ENCODE results near the gene TTLL12. TPM values are rescaled to one million over a fixed set of nuclear protein-coding genes. Genes with fewer than 3 reads are reported as not detected.

TTLL12 gene
- total and polyA plus RNA-seq, 2 of the 8 experiments (the other 6 are each of a cell fraction or from before 2014, with no cell fraction given): 101 to 124 TPM

DNA sequence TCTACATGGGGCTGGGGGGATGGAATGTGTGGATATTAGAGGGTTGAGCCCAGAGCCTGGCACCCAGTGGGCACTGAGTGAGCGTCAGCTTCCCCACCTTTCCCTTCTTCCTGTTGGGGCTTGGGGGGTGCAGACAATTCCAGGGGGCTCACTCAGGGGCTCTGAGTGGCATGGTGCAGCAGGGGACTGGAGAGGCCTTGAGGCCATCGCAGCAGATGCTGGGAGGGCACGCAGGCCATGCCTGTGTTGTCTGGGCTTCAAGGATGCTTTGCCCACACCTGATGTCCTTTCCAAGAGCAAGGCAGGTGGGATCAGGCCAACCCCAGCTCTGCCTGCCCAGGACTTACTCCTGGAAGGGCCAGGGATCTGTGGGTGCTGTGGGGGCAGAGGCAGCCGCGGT is 11.2 kb upstream of the TTLL12 start:
- H3K23ac ChIP-seq (ENCODE audit: insufficient read length): no peak overlapping the region
- H4K8ac ChIP-seq (ENCODE audit: extremely low read depth, insufficient read depth, low read length): no peak overlapping the region
- FAIRE-seq (no peak), DNase-seq (ENCODE audit: low read depth in 1 of 2, low spot score in 2 of 2) (no peak)
- no peak overlapping the region for H3K4me3 ChIP-seq (ENCODE audit: extremely low read depth in 1 of 4, insufficient read depth in 2 of 4, low read depth in 3 of 4, low read length in 4 of 4)
- H3K27me3 ChIP-seq (replicated peaks in 1 of 4; ENCODE audit: control insufficient read depth in 3 of 4, extremely low read depth in 1 of 4, insufficient read depth in 3 of 4, low read length in 3 of 4): no peaks in the 10 kb centered on the region
- H2AK5ac ChIP-seq (ENCODE audit: low read depth, low read length): 0 out of 2 replicates have a peak overlapping the region, but pooled peaks have one; percentile 86
- no peak overlapping the region for H3K27ac ChIP-seq (ENCODE audit: low read depth, low read length)
- H3K23me2 ChIP-seq (ENCODE audit: low read depth, low read length): no peaks in the 10 kb centered on the region
- no peak overlapping the region for H2BK120ac ChIP-seq (replicated peaks; ENCODE audit: low read depth, low read length)
- peak overlapping the region; percentile 32; the same call in 1 of the 2 replicates for H3K18ac ChIP-seq (ENCODE audit: extremely low read depth, low read length)
- CTCF ChIA-PET (ENCODE audit: partially characterized antibody): interaction anchor here (0.8 to 2.5 kb wide), 3 partner anchors 9 to 29 kb away, joined by 3 to 17 read pairs (median 11); no protein-coding TSS in a partner anchor
- H3K4ac ChIP-seq (replicated peaks; ENCODE audit: insufficient read length, low read depth, low read length): no peak overlapping the region
- H2BK5ac ChIP-seq (ENCODE audit: low read depth, low read length): peak overlapping the region; percentile 35; the same call in 1 of the 2 replicates
- H4K5ac ChIP-seq (ENCODE audit: insufficient read length, low read depth, low read length): no peak overlapping the region
- POLR2A ChIA-PET (ENCODE audit: partially characterized antibody): interaction anchor here (0.7 to 2.5 kb wide), 2 partner anchors 10 to 545 kb away, joined by 5 to 14 read pairs; no protein-coding TSS in a partner anchor
- H3K56ac ChIP-seq (replicated peaks; ENCODE audit: insufficient read length, low read depth, low read length): no peak overlapping the region
- WGBS, 2 experiments (ENCODE audit: extremely low coverage in 1 of 2, insufficient coverage in 1 of 2, insufficient read length in 1 of 2, insufficient replicate concordance in 2 of 2, low coverage in 1 of 2, low lambda C conversion rate in 2 of 2, missing lambda C conversion rate in 1 of 2): 68% methylated on average over 3 of the region's 5 CpGs; no CpG with 5 or more reads in 1 of the 2 experiments
- H3K9ac ChIP-seq (replicated peaks in 1 of 4; ENCODE audit: extremely low read depth in 1 of 4, low read depth in 3 of 4, low read length in 3 of 4): no peak overlapping the region
- no peak overlapping the region for H3K4me2 ChIP-seq (ENCODE audit: insufficient read depth in 1 of 2, low read depth in 2 of 2, low read length in 2 of 2)
- H2BK20ac ChIP-seq (ENCODE audit: low read length): no peak overlapping the region
- H3K14ac ChIP-seq (ENCODE audit: insufficient read length): no peak overlapping the region
- H3K79me2 ChIP-seq (ENCODE audit: control insufficient read depth in 1 of 2, insufficient read depth in 2 of 2, low read length in 2 of 2): no peaks in the 10 kb centered on the region
- H4K91ac ChIP-seq (replicated peaks; ENCODE audit: insufficient read length, low read length): no peak overlapping the region
- H3K4me1 ChIP-seq (replicated peaks in 1 of 4; ENCODE audit: control insufficient read depth in 3 of 4, insufficient read depth in 4 of 4, low read length in 3 of 4): peaks cover 0 to 5% (median 3%) of the 10 kb centered on the region in 4 experiments; a peak in 3 of 7 replicates
- no peaks in the 10 kb centered on the region for H4K20me1 ChIP-seq (replicated peaks in 1 of 2; ENCODE audit: control insufficient read depth in 1 of 2, insufficient read depth in 2 of 2, low read length in 2 of 2)
- no peak overlapping the region for H2BK15ac ChIP-seq (ENCODE audit: low read length)
- H2AFZ ChIP-seq (ENCODE audit: low read length): no peak overlapping the region
- H2BK12ac ChIP-seq (ENCODE audit: low read depth, low read length): 0 out of 2 replicates have a peak overlapping the region, but pooled peaks have one; percentile 39
- no peaks in the 10 kb centered on the region for H3K9me3 ChIP-seq (ENCODE audit: insufficient read depth in 2 of 2, low read depth in 1 of 2, low read length in 1 of 2)
- H3K79me1 ChIP-seq (ENCODE audit: low read depth, low read length): no peaks in the 10 kb centered on the region
- no peaks in the 10 kb centered on the region for H3K36me3 ChIP-seq (ENCODE audit: control insufficient read depth in 2 of 4, insufficient read depth in 4 of 4, low read length in 3 of 4)
- no peak for TF ChIP-seq KDM4A (IDR thresholded peaks at IDR 0.05; ENCODE audit: low read depth, low read length, severe bottlenecking)
- TF ChIP-seq CEBPB (IDR thresholded peaks at IDR 0.05; ENCODE audit: low read depth, low read length): no peak
- TF ChIP-seq SP1 (IDR thresholded peaks at IDR 0.05; ENCODE audit: low read depth, low read length): no peak
- no peak for TF ChIP-seq SIX5 (IDR thresholded peaks at IDR 0.05; ENCODE audit: low read depth, low read length)
- no peak for TF ChIP-seq RAD21 (IDR thresholded peaks at IDR 0.05 in 1 of 2, conservative IDR thresholded peaks at IDR 0.05 in 1 of 2; ENCODE audit: low read depth in 2 of 2, low read length in 2 of 2)
- TF ChIP-seq RFX5 (IDR thresholded peaks at IDR 0.05; ENCODE audit: borderline replicate concordance, low read depth, low read length): no peak
- TF ChIP-seq, protein P1, sequence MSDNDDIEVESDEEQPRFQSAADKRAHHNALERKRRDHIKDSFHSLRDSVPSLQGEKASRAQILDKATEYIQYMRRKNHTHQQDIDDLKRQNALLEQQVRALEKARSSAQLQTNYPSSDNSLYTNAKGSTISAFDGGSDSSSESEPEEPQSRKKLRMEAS (IDR thresholded peaks at IDR 0.05): no peak
- no peak for TF ChIP-seq HDAC6 (IDR thresholded peaks at IDR 0.05; ENCODE audit: low read depth, low read length)
- TF ChIP-seq, protein P2, sequence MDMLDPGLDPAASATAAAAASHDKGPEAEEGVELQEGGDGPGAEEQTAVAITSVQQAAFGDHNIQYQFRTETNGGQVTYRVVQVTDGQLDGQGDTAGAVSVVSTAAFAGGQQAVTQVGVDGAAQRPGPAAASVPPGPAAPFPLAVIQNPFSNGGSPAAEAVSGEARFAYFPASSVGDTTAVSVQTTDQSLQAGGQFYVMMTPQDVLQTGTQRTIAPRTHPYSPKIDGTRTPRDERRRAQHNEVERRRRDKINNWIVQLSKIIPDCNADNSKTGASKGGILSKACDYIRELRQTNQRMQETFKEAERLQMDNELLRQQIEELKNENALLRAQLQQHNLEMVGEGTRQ (IDR thresholded peaks at IDR 0.05; ENCODE audit: low read length): no peak
- no peak for TF ChIP-seq CHD1 (IDR thresholded peaks at IDR 0.05; ENCODE audit: low read depth, low read length)
- TF ChIP-seq JUN (IDR thresholded peaks at IDR 0.05; ENCODE audit: low read depth, low read length): no peak
- no peak for TF ChIP-seq SIN3A (conservative IDR thresholded peaks at IDR 0.05 in 1 of 2, IDR thresholded peaks at IDR 0.05 in 1 of 2; ENCODE audit: low read depth in 1 of 2, low read length in 2 of 2)
